Measurements from ENCODE around the gene ADPRHL1.

Gene ADPRHL1

GRCh38 chr13:113411216-113412023, 41.9 kb downstream of the ADPRHL1 start:
- Histone ChIP-seq H3K27me3 (ENCODE audit: low read depth, low read length) (no peaks in the 10 kb centered on the region), H3K4me3 (ENCODE audit: low read depth in 1 of 2, low read length in 2 of 2) (no peak overlapping the region), H3K27ac (ENCODE audit: low read length) (no peak overlapping the region), H3K9me3 (ENCODE audit: control insufficient read depth in 1 of 2, low read length in 2 of 2) (peaks cover 0 to 2% of the 10 kb centered on the region in 2 donors), H3K36me3 (ENCODE audit: control insufficient read depth in 1 of 2, insufficient read depth in 2 of 2, low read length in 2 of 2) (peaks cover 0 to 3% of the 10 kb centered on the region in 2 donors), H3K4me1 (ENCODE audit: control insufficient read depth in 1 of 2, insufficient read depth in 2 of 2, low read length in 2 of 2) (no peaks in the 10 kb centered on the region)

DNA sequence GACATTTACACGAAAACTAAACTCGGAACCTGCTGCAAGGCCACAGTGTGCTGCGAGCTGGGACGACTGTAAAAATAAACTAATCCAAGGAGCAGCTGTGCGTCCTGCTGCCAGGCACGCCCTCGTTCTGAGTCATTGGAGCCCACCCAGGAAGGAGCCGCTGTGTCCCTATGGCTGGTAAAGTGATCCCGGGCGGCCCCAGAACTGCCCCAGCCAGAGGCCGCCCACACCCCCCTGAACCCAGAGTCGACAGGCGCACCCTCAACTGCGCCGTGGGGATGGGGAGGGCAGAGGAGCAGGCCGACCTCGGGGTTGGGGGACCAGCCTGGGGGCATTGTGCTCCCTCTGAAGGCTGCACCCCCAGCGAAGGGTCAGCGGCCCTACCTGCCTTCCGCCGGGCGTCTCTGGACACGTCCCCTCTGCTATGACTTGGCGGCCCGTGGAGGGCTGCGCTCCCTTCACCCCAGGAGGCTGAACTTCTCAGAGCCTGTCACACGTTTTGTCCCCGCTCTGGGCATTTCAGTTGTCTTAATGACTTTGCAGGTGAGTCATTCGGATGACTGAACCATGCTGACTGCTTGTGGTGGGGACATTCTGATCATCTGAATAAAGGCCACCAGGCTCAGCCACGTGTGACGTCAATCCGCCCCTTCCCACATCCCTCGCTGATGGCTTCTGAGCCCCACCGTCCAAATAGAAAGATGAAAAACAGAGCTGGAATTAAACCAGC, 42.7 kb downstream of the ADPRHL1 start:
- Histone ChIP-seq H3K4me3 (ENCODE audit: low read depth in 1 of 2, low read length in 2 of 2) (no peak overlapping the region), H3K27me3 (ENCODE audit: low read depth, low read length) (no peaks in the 10 kb centered on the region), H3K4me1 (ENCODE audit: control insufficient read depth in 1 of 2, insufficient read depth in 2 of 2, low read length in 2 of 2) (no peaks in the 10 kb centered on the region), H3K27ac (ENCODE audit: low read length) (no peak overlapping the region), H3K36me3 (ENCODE audit: control insufficient read depth in 1 of 2, insufficient read depth in 2 of 2, low read length in 2 of 2) (peaks cover 0 to 3% of the 10 kb centered on the region in 2 donors), H3K9me3 (ENCODE audit: control insufficient read depth in 1 of 2, low read length in 2 of 2) (peaks cover 0 to 2% of the 10 kb centered on the region in 2 donors)

GRCh38 chr13:113408562-113408961, 44.7 kb downstream of the ADPRHL1 start:
- H3K9me3 ChIP-seq (ENCODE audit: control insufficient read depth in 1 of 2, low read length in 2 of 2) = peaks cover 0 to 2% of the 10 kb centered on the region in 2 donors
- H3K36me3 ChIP-seq (ENCODE audit: control insufficient read depth in 1 of 2, insufficient read depth in 2 of 2, low read length in 2 of 2) = peaks cover 0 to 3% of the 10 kb centered on the region in 2 donors
- H3K4me3 ChIP-seq (ENCODE audit: low read depth in 1 of 2, low read length in 2 of 2) = no peak overlapping the region
- no peaks in the 10 kb centered on the region for H3K27me3 ChIP-seq (ENCODE audit: low read depth, low read length)
- H3K27ac ChIP-seq (ENCODE audit: low read length) = no peak overlapping the region
- H3K4me1 ChIP-seq (ENCODE audit: control insufficient read depth in 1 of 2, insufficient read depth in 2 of 2, low read length in 2 of 2) = no peaks in the 10 kb centered on the region

GRCh38 chr13:113407531-113408393, 45.5 kb downstream of the ADPRHL1 start:
- H3K27me3 ChIP-seq (ENCODE audit: low read depth, low read length) = no peaks in the 10 kb centered on the region
- H3K27ac ChIP-seq (ENCODE audit: low read length) = no peak overlapping the region
- peaks cover 0 to 3% of the 10 kb centered on the region in 2 donors for H3K36me3 ChIP-seq (ENCODE audit: control insufficient read depth in 1 of 2, insufficient read depth in 2 of 2, low read length in 2 of 2)
- peaks cover 0 to 2% of the 10 kb centered on the region in 2 donors for H3K9me3 ChIP-seq (ENCODE audit: control insufficient read depth in 1 of 2, low read length in 2 of 2)
- no peak overlapping the region for H3K4me3 ChIP-seq (ENCODE audit: low read depth in 1 of 2, low read length in 2 of 2)
- H3K4me1 ChIP-seq (ENCODE audit: control insufficient read depth in 1 of 2, insufficient read depth in 2 of 2, low read length in 2 of 2) = no peaks in the 10 kb centered on the region

DNA sequence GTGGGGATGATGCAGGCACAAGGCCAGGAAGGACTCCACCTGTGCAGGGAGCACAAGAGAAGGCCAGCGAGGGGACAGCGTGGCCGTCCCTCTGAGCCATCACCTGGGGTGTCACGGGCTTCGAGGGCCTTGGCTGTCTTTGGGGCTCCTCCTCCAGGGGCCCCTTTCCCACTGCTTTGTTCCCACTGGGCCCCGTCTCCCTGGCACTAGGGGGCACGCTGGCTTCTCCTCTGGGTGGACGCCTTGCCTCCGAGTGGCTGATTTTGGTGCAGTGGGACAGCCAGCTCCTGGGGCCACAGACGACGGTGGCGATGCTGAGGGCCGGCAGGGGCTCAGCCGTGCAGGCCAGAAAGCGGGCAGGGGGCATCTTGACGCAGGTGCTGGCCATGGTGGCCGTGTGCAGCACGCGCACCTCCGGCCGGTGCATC, 46.2 kb downstream of the ADPRHL1 start:
- no peaks in the 10 kb centered on the region for H3K9me3 ChIP-seq (ENCODE audit: control insufficient read depth in 1 of 2, low read length in 2 of 2)
- peaks cover 0 to 3% of the 10 kb centered on the region in 2 donors for H3K36me3 ChIP-seq (ENCODE audit: control insufficient read depth in 1 of 2, insufficient read depth in 2 of 2, low read length in 2 of 2)
- H3K4me3 ChIP-seq (ENCODE audit: low read depth in 1 of 2, low read length in 2 of 2) = no peak overlapping the region
- no peaks in the 10 kb centered on the region for H3K4me1 ChIP-seq (ENCODE audit: control insufficient read depth in 1 of 2, insufficient read depth in 2 of 2, low read length in 2 of 2)
- H3K27ac ChIP-seq (ENCODE audit: low read length) = no peak overlapping the region
- H3K27me3 ChIP-seq (ENCODE audit: low read depth, low read length) = no peaks in the 10 kb centered on the region

DNA sequence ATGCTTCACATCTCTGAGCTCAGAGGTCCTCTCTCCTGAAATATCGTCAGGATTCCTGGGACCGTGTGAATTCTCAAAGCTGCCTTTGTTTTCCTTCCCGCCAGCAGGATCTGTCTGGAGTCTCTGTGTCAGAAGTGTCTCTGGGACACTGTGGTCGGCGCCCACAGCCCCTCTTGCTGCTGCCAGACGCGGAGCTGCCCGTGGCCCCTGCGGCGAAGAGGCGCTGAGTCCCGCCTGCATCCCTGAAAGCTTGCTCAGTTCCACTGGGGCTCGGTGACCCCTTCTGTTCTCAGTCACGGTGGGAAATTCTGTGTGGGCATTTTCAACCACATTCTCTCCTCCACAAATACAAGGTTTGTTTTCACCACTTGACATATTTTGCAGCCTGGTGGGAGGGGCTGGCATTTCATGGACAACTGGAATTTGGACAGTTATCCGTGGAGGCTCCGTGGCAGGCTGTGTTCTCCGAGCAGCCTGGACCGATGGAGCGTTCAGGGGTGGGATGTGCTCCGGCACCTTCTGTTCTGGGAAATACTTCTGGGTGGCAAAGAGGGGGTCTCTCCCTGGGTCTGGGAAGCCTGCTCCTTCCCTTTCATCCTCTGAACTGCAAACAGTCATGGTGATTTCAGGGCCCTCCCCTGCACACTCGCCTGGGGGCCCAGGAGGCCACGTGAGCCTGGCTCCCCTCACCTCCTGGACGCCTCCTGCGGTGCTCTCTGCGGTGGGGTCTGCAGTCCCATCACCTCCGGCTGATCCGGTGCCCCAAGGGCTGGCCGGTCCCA, 46.8 kb downstream of the ADPRHL1 start:
- H3K4me1 ChIP-seq (ENCODE audit: control insufficient read depth in 1 of 2, insufficient read depth in 2 of 2, low read length in 2 of 2) = no peaks in the 10 kb centered on the region
- H3K9me3 ChIP-seq (ENCODE audit: control insufficient read depth in 1 of 2, low read length in 2 of 2) = no peaks in the 10 kb centered on the region
- H3K4me3 ChIP-seq (ENCODE audit: low read depth in 1 of 2, low read length in 2 of 2) = no peak overlapping the region
- H3K27ac ChIP-seq (ENCODE audit: low read length) = no peak overlapping the region
- H3K27me3 ChIP-seq (ENCODE audit: low read depth, low read length) = no peaks in the 10 kb centered on the region
- peaks cover 0 to 3% of the 10 kb centered on the region in 2 donors for H3K36me3 ChIP-seq (ENCODE audit: control insufficient read depth in 1 of 2, insufficient read depth in 2 of 2, low read length in 2 of 2)

DNA sequence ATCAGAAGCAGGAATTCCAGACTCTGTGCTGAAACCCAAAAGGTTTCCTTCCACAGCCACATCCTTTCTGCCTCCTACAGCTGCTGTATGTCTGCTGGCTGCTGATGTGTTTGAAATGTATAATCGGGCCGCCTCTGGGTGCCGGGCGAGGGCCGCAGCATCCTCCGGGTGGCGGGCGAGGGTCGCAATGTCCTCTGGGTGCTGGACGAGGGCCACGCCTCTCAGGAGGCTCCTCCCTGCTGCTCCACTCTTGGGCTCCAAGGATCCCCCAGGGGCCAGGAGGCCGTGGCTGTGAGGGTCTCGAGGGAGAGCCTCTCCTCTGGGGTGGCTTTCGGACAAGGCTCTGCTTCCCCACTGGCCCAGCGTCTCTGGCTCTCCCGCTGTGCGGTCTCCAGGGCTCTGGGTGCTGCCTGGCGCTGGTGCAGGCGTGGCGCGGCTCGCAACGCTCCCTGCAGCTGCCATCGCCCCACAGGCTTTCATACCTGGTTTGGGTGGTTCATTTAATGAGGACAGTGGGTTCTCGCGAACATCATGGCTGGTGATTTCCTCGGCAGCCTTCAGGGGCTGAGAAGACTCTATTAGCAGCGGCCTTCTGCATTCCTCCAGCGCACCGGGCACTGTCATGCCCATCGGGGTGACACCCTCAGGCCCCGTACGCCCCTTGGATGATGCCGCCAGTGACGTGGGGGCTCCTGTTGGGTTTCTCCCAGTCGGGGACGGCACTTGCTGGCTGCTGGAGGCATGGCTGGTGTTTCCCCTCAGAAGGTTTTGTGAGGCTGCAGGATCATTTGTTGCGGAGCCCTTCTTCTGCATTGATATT, 47.6 kb downstream of the ADPRHL1 start:
- Histone ChIP-seq H3K27me3 (ENCODE audit: low read depth, low read length) (no peaks in the 10 kb centered on the region), H3K36me3 (ENCODE audit: control insufficient read depth in 1 of 2, insufficient read depth in 2 of 2, low read length in 2 of 2) (no peaks in the 10 kb centered on the region), H3K4me3 (ENCODE audit: low read depth in 1 of 2, low read length in 2 of 2) (no peak overlapping the region), H3K27ac (ENCODE audit: low read length) (no peak overlapping the region), H3K9me3 (ENCODE audit: control insufficient read depth in 1 of 2, low read length in 2 of 2) (no peaks in the 10 kb centered on the region), H3K4me1 (ENCODE audit: control insufficient read depth in 1 of 2, insufficient read depth in 2 of 2, low read length in 2 of 2) (no peaks in the 10 kb centered on the region)

- no peaks in the 10 kb centered on the region for H3K4me1 ChIP-seq (ENCODE audit: control insufficient read depth in 1 of 2, insufficient read depth in 2 of 2, low read length in 2 of 2)
- H3K27me3 ChIP-seq (ENCODE audit: low read depth, low read length) = no peaks in the 10 kb centered on the region
- H3K9me3 ChIP-seq (ENCODE audit: control insufficient read depth in 1 of 2, low read length in 2 of 2) = no peaks in the 10 kb centered on the region
- no peaks in the 10 kb centered on the region for H3K36me3 ChIP-seq (ENCODE audit: control insufficient read depth in 1 of 2, insufficient read depth in 2 of 2, low read length in 2 of 2)
- H3K4me3 ChIP-seq (ENCODE audit: low read depth in 1 of 2, low read length in 2 of 2) = no peak overlapping the region
- H3K27ac ChIP-seq (ENCODE audit: low read length) = no peak overlapping the region
Observed at GRCh38 chr13:113404723-113405471, 48.4 kb downstream of the ADPRHL1 start.

DNA sequence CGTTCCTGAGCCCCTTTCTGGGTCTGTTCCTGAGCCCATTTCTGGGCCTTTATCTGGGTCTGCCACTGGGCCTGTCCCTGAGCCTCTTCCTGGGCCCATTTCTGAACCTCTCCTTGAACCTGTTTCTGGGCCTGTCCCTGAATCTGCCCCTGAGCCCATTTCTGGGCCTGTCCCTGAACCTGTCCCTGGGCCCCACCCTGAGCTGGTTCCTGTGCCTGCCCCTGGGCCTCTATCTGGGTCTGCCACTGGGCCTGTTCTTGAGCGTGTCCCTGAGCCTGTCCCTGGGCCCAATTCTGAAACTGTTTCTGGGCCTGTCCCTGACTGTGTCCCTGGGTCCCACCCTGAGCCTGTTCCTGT, 48.9 kb downstream of the ADPRHL1 start:
- Histone ChIP-seq H3K36me3 (ENCODE audit: control insufficient read depth in 1 of 2, insufficient read depth in 2 of 2, low read length in 2 of 2) (no peaks in the 10 kb centered on the region), H3K27me3 (ENCODE audit: low read depth, low read length) (no peaks in the 10 kb centered on the region), H3K4me3 (ENCODE audit: low read depth in 1 of 2, low read length in 2 of 2) (no peak overlapping the region), H3K27ac (ENCODE audit: low read length) (no peak overlapping the region), H3K9me3 (ENCODE audit: control insufficient read depth in 1 of 2, low read length in 2 of 2) (no peaks in the 10 kb centered on the region), H3K4me1 (ENCODE audit: control insufficient read depth in 1 of 2, insufficient read depth in 2 of 2, low read length in 2 of 2) (no peaks in the 10 kb centered on the region)
